ENCODE measurements around the gene TOGARAM2.

TOGARAM2 gene

GRCh38 chr2:29052807-29053206, 71.7 kb downstream of the TOGARAM2 start:
- no peak for TF ChIP-seq CTCF (IDR thresholded peaks at IDR 0.05)
- no peak overlapping the region for H3K4me3 ChIP-seq (ENCODE audit: low read depth in 1 of 2, low read length in 1 of 2)
- H3K4me1 ChIP-seq (ENCODE audit: control insufficient read depth in 1 of 2, insufficient read depth in 1 of 2, low read depth in 1 of 2, low read length in 1 of 2) = no peaks in the 10 kb centered on the region
- H3K27ac ChIP-seq = no peak overlapping the region
- no peaks in the 10 kb centered on the region for H3K27me3 ChIP-seq
- no peaks in the 10 kb centered on the region for H3K9me3 ChIP-seq
- H3K36me3 ChIP-seq = no peaks in the 10 kb centered on the region

- no peaks in the 10 kb centered on the region for H3K27me3 ChIP-seq
These were observed 72.1 kb downstream of the TOGARAM2 start for GRCh38 chr2:29053223-29053622.

GRCh38 chr2:29053670-29054400, 72.7 kb downstream of the TOGARAM2 start:
- Histone ChIP-seq H3K4me3 (ENCODE audit: low read depth in 1 of 2, low read length in 1 of 2) (no peak overlapping the region), H3K36me3 (no peaks in the 10 kb centered on the region), H3K27me3 (no peaks in the 10 kb centered on the region), H3K27ac (no peak overlapping the region), H3K9me3 (no peaks in the 10 kb centered on the region), H3K4me1 (ENCODE audit: control insufficient read depth in 1 of 2, insufficient read depth in 1 of 2, low read depth in 1 of 2, low read length in 1 of 2) (no peaks in the 10 kb centered on the region)
- no peak for TF ChIP-seq CTCF (IDR thresholded peaks at IDR 0.05)

More at GRCh38 chr2:29053223-29053622, 72.1 kb downstream of the TOGARAM2 start:
- Histone ChIP-seq H3K9me3 (no peaks in the 10 kb centered on the region), H3K36me3 (no peaks in the 10 kb centered on the region), H3K4me3 (ENCODE audit: low read depth in 1 of 2, low read length in 1 of 2) (no peak overlapping the region), H3K27ac (no peak overlapping the region), H3K4me1 (ENCODE audit: control insufficient read depth in 1 of 2, insufficient read depth in 1 of 2, low read depth in 1 of 2, low read length in 1 of 2) (no peaks in the 10 kb centered on the region)
- TF ChIP-seq CTCF (IDR thresholded peaks at IDR 0.05) = no peak

- no peaks in the 10 kb centered on the region for H3K36me3 ChIP-seq
- no peak overlapping the region for H3K27ac ChIP-seq
- H3K4me3 ChIP-seq (ENCODE audit: low read depth in 1 of 2, low read length in 1 of 2) = no peak overlapping the region
- no peaks in the 10 kb centered on the region for H3K27me3 ChIP-seq
- no peaks in the 10 kb centered on the region for H3K4me1 ChIP-seq (ENCODE audit: control insufficient read depth in 1 of 2, insufficient read depth in 1 of 2, low read depth in 1 of 2, low read length in 1 of 2)
- no peaks in the 10 kb centered on the region for H3K9me3 ChIP-seq
- no peak for TF ChIP-seq CTCF (IDR thresholded peaks at IDR 0.05)
These were observed 73.3 kb downstream of the TOGARAM2 start for GRCh38 chr2:29054430-29054829.

GRCh38 chr2:29055601-29056000, 74.5 kb downstream of the TOGARAM2 start:
- Histone ChIP-seq H3K4me1 (ENCODE audit: control insufficient read depth in 1 of 2, insufficient read depth in 1 of 2, low read depth in 1 of 2, low read length in 1 of 2) (no peaks in the 10 kb centered on the region), H3K36me3 (no peaks in the 10 kb centered on the region), H3K27ac (no peak overlapping the region), H3K4me3 (ENCODE audit: low read depth in 1 of 2, low read length in 1 of 2) (no peak overlapping the region), H3K27me3 (no peaks in the 10 kb centered on the region), H3K9me3 (no peaks in the 10 kb centered on the region)
- TF ChIP-seq CTCF (IDR thresholded peaks at IDR 0.05) = no peak
